Activated CD8-positive, alpha-beta memory T cell treated with anti-CD3 and anti-CD28 coated beads, Interleukin-2, amount 50 U/mL, for 1 hour (primary cell): ENCODE data around the gene FLYWCH2.
"Not testable (repeated sequence)": the region's sequence is repeated elsewhere in the genome, so short reads cannot be mapped to it uniquely, and the experiment has no call there.

Experiments
- DNase-seq: peaks from one replicate; pipeline ENCODE4 v3.0.0-alpha.2; 2020; ENCODE audit errors: extremely low read depth

FLYWCH2 gene

DNA sequence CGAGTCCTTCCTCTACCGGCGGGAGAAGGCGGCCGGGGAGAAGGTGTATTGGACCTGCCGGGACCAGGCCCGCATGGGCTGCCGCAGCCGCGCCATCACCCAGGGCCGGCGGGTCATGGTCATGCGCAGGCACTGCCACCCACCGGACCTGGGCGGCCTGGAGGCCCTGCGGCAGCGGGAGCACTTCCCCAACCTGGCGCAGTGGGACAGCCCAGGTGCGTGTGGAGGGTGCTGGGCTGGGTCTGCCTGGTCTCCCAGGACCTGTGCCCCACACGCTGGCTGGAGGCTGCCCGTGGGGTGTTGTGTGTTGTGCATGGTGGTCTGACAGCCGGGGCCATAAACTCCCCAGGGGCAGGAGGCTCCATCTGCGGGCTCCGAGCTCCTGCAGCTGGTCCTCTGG, 54.2 kb downstream of the FLYWCH2 start:
- DNase-seq: no peak

DNA sequence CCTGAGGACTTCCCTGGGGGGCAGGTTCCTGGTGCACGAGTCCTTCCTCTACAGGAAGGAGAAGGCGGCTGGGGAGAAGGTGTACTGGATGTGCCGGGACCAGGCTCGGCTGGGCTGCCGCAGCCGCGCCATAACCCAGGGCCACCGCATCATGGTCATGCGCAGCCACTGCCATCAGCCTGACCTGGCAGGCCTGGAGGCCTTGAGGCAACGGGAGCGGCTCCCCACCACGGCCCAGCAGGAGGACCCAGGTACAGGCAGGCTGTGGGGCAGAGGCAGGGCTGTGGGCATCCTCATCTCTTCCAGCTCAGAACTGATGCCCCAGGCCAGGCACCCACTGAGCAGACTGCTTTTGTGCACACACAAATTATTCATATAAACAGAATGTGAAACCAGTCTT, 55.2 kb downstream of the FLYWCH2 start:
- no peak for DNase-seq

DNA sequence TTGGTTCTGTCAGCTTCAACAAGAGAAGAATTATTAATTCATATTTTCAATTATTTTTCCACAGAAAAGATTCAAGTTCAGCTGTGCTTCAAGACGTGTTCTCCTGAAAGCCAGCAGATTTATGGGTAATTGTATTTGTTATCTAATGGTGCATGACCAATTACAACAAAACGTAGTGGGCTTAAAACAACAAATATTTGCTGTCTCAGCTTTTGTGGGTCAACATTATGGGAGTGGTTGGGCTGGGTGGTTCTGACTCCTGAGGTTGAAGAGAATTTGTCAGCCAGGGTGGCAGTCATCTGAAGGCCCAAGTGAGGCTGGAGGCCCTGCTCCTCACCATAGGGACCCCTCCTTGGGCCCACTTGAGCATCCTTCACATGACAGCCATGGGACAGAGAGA, 57.0 kb downstream of the FLYWCH2 start:
- DNase-seq: no peak

DNA sequence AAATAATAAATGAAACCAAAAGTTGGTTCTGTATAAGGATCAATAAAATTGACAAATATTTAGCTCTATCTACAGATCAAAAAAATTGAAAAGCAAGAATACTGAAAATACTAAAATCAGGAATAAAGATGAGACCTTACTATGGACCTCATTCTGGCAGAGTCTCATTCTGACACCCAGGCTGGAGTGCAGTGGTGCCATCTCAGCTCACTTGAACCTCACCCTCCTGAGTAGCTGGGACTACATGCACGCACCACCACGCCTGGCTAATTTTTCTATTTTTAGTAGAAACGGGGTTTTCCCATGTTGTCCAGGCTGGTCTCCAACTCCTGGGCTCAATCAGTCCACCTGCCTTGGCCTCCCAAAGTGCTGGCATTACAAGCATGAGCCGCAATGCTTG, 59.0 kb downstream of the FLYWCH2 start:
- DNase-seq: no peak

DNA sequence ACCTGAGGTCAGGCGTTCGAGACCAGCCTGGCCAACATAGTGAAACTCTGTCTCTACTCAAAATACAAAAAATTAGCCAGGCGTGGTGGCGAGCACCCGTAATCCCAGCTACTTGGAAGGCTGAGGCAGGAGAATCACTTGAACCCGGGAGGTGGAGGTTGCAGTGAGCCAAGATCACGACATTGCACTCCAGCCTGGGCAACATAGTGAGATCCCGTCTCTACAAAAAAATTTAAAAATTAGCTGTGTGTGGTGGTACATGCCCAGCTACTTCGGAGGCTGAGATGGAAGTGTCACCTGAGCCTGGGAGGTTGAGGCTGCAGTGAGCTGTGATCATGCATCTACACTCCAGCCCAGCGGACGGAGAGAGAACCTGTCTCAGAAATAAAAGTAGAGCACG, 60.7 kb downstream of the FLYWCH2 start:
- not testable (repeated sequence) for DNase-seq

DNA sequence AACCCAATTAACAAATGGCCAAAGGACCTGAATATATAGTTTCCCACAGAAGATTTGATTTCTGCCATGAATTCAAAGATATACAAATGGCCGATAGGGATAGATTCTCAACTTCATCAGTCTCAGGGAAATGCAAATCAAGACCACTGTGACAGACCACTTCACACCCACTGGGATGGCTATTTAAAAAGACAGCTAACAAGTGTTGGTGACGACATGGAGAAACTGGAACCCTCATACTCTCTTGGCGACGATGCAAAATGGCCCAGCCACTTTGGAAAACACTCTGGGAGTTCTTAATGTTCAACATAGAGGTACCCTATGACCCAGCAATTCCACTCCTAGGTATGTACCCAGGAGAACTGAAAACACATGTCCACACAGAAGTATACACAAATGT, 63.6 kb downstream of the FLYWCH2 start:
- no peak for DNase-seq
